HepG2 (cell line): ENCODE results near the gene HLA-DRB1.

Source experiments
- MEF2D ChIP-seq: sonication (generic); formaldehyde crosslinking; IDR thresholded peaks from 2 replicates; pipeline ENCODE4 v1.5.1; 2020; ENCODE audit warnings: mild to moderate bottlenecking, missing genetic modification reagents
- NFKB2 ChIP-seq: sonication (generic); formaldehyde crosslinking; IDR thresholded peaks from 2 replicates; pipeline ENCODE4 v1.4.0; 2020; ENCODE audit warnings: missing genetic modification reagents, borderline replicate concordance
- NKX3-1 ChIP-seq: sonication (generic); formaldehyde crosslinking; IDR thresholded peaks from 2 replicates; pipeline ENCODE4 v1.5.0; 2020; ENCODE audit warnings: missing genetic modification reagents
- RAD21 ChIP-seq: fragments of 450-650 bp; formaldehyde crosslinking; IDR thresholded peaks from 2 replicates; pipeline ENCODE4 v1.5.0; 2020; ENCODE audit warnings: mild to moderate bottlenecking
- RFX5 ChIP-seq: IDR thresholded peaks from 2 replicates; pipeline ENCODE4 v1.6.1; 2011; ENCODE audit warnings: low read depth, low read length, improper control_type of control experiment
- ZFP1 ChIP-seq: IDR thresholded peaks from 2 replicates; pipeline ENCODE4 v1.6.1; 2016
- ZNF10 ChIP-seq: sonication (generic); formaldehyde crosslinking; IDR thresholded peaks from 2 replicates; pipeline ENCODE4 v1.4.0; 2020; ENCODE audit warnings: mild to moderate bottlenecking, low read depth, missing genetic modification reagents, borderline replicate concordance
- ZNF24 ChIP-seq: fragments of 450-650 bp; IDR thresholded peaks from 2 replicates; pipeline ENCODE4 v1.6.1; 2017; ENCODE audit warnings: antibody characterized with exemption, mild to moderate bottlenecking
- ZNF354B ChIP-seq: sonication (generic); formaldehyde crosslinking; IDR thresholded peaks from 2 replicates; pipeline ENCODE4 v1.8.0; 2022; ENCODE audit warnings: mild to moderate bottlenecking, missing genetic modification reagents
- ZNF383 ChIP-seq: sonication (generic); formaldehyde crosslinking; IDR thresholded peaks from 2 replicates; pipeline ENCODE4 v1.4.0; 2020; ENCODE audit warnings: missing genetic modification reagents, mild to moderate bottlenecking, borderline replicate concordance
- ZNF557 ChIP-seq: sonication (generic); formaldehyde crosslinking; IDR thresholded peaks from 2 replicates; pipeline ENCODE4 v1.4.0; 2020; ENCODE audit warnings: missing genetic modification reagents
- ZNF850 ChIP-seq: sonication (generic); formaldehyde crosslinking; conservative IDR thresholded peaks from 2 replicates; pipeline ENCODE4 v1.9.0; 2021; ENCODE audit warnings: mild to moderate bottlenecking, missing genetic modification reagents
- TF ChIP-seq, protein P1 (sequence below): sonication (generic); formaldehyde crosslinking; IDR thresholded peaks from 2 replicates; pipeline ENCODE4 v1.4.0; 2020; ENCODE audit warnings: missing genetic modification reagents
- TF ChIP-seq, protein P2 (sequence below): sonication (generic); formaldehyde crosslinking; IDR thresholded peaks from 2 replicates; pipeline ENCODE4 v1.4.0; 2020; ENCODE audit warnings: missing genetic modification reagents

DNA sequence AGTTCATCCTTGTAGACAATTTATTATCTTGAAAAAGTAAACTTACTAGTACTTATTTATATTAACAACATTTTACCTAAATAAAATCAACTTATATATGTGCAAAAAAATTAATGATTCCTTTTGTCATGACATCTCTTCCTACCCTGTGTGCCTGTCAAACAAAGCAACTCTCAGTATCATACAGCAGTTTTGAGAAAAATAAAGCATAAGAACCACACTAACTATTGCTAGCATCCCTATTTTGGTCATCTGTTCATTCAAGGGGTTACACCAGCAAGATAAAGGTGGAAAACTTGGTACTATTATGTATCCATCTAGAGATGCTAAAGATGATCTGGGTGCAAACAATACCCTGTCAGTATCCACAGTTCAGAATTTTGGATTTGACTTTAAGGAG is 7.4 kb upstream of the HLA-DRB1 start:
- TF ChIP-seq ZNF10 (no peak), NKX3-1 (CRISPR knock-in tag) (no peak), NFKB2 (CRISPR knock-in tag) (no peak), ZFP1 (CRISPR knock-in tag) (no peak), MEF2D (CRISPR knock-in tag) (no peak), RFX5 (no peak), ZNF24 (no peak), ZNF354B (CRISPR knock-in tag) (no peak), RAD21 (CRISPR knock-in tag) (no peak), ZNF383 (CRISPR knock-in tag) (no peak), ZNF557 (CRISPR knock-in tag) (no peak), ZNF850 (CRISPR knock-in tag) (no peak)
- TF ChIP-seq, protein P1, sequence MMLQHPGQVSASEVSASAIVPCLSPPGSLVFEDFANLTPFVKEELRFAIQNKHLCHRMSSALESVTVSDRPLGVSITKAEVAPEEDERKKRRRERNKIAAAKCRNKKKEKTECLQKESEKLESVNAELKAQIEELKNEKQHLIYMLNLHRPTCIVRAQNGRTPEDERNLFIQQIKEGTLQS (CRISPR knock-in tag), result no peak
- TF ChIP-seq, protein P2, sequence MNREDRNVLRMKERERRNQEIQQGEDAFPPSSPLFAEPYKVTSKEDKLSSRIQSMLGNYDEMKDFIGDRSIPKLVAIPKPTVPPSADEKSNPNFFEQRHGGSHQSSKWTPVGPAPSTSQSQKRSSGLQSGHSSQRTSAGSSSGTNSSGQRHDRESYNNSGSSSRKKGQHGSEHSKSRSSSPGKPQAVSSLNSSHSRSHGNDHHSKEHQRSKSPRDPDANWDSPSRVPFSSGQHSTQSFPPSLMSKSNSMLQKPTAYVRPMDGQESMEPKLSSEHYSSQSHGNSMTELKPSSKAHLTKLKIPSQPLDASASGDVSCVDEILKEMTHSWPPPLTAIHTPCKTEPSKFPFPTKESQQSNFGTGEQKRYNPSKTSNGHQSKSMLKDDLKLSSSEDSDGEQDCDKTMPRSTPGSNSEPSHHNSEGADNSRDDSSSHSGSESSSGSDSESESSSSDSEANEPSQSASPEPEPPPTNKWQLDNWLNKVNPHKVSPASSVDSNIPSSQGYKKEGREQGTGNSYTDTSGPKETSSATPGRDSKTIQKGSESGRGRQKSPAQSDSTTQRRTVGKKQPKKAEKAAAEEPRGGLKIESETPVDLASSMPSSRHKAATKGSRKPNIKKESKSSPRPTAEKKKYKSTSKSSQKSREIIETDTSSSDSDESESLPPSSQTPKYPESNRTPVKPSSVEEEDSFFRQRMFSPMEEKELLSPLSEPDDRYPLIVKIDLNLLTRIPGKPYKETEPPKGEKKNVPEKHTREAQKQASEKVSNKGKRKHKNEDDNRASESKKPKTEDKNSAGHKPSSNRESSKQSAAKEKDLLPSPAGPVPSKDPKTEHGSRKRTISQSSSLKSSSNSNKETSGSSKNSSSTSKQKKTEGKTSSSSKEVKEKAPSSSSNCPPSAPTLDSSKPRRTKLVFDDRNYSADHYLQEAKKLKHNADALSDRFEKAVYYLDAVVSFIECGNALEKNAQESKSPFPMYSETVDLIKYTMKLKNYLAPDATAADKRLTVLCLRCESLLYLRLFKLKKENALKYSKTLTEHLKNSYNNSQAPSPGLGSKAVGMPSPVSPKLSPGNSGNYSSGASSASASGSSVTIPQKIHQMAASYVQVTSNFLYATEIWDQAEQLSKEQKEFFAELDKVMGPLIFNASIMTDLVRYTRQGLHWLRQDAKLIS (CRISPR knock-in tag), result no peak
